Uterus (tissue), 2 donors: ENCODE data around the gene HEXIM1.

Experiments
- CTCF ChIP-seq, 4 experiments: fragments of 200-600 bp in 2 of 4; fragments of 450-650 bp in 2 of 4; sonication (generic) in 2 of 4; IDR thresholded peaks; one replicate each; pipeline ENCODE4 v1.5.1; 2016 to 2019; ENCODE audit warnings: antibody characterized with exemption in 4 of 4, mild to moderate bottlenecking in 2 of 4, moderate library complexity in 1 of 4
- POLR2A ChIP-seq, 2 donors: fragments of 450-650 bp; IDR thresholded peaks; one replicate each; pipeline ENCODE4 v1.6.1; 2016; ENCODE audit warnings: antibody characterized with exemption in 2 of 2, mild to moderate bottlenecking in 1 of 2, moderate library complexity in 1 of 2

GRCh38 chr17:45098869-45099616 is 49.2 kb upstream of the HEXIM1 start:
- TF ChIP-seq CTCF (IDR thresholded peaks at IDR 0.05), result peak; percentile 82 to 88 (median 86)
- TF ChIP-seq POLR2A (IDR thresholded peaks at IDR 0.05), result no peak
